ENCODE measurements around the gene TBCCD1. TPM values are rescaled to one million over a fixed set of nuclear protein-coding genes. Genes with fewer than 3 reads are reported as not detected.
A peak's percentile ranks its signal among the peaks of the same experiment; 100 is the strongest.

TBCCD1 gene
- total and polyA plus RNA-seq, 2 experiments from 2014 or later = 5.8 to 16.7 TPM

- H3K9me2 ChIP-seq (ENCODE audit: insufficient read depth) = no peaks in the 10 kb centered on the region
- H3K36me3 Mint-ChIP-seq (ENCODE audit: low read depth) = no peaks in the 10 kb centered on the region
- no peaks in the 10 kb centered on the region for H3K27me3 ChIP-seq (ENCODE audit: insufficient read depth)
- H3K4me3 ChIP-seq = no peak overlapping the region
- no peaks in the 10 kb centered on the region for H3K36me3 ChIP-seq (ENCODE audit: insufficient read depth)
- peaks cover 5% of the 10 kb centered on the region for H3K27me3 Mint-ChIP-seq (ENCODE audit: insufficient read depth, low read depth, poor library complexity)
- DNase-seq (ENCODE audit: low spot score) (no peak), ATAC-seq (no peak)
- no peaks in the 10 kb centered on the region for H3K79me2 ChIP-seq (replicated peaks; ENCODE audit: insufficient read depth)
- H2AFZ ChIP-seq = peak overlapping the region; percentile 32; the same call in 1 of the 2 replicates
- no peak overlapping the region for H3K4me3 Mint-ChIP-seq
- H3K4me1 ChIP-seq (ENCODE audit: insufficient read depth) = peaks cover 10% of the 10 kb centered on the region; the same call in 1 of the 2 replicates
- no peaks in the 10 kb centered on the region for H3F3A ChIP-seq (replicated peaks; ENCODE audit: low read depth)
- peaks cover 7% of the 10 kb centered on the region; the same call in 2 of the 3 replicates for H3K4me1 Mint-ChIP-seq
- H3K9me3 Mint-ChIP-seq = no peaks in the 10 kb centered on the region
- H3K27ac Mint-ChIP-seq = no peak overlapping the region
- no peak overlapping the region for H3K4me2 ChIP-seq
- H3K27ac ChIP-seq (ENCODE audit: low read depth) = no peak overlapping the region
- no peaks in the 10 kb centered on the region for H4K20me1 ChIP-seq (replicated peaks; ENCODE audit: insufficient read depth)
- TF ChIP-seq JUNB (IDR thresholded peaks at IDR 0.05; ENCODE audit: unreplicated experiment) = no peak
- no peak for TF ChIP-seq ZNF114 (CRISPR knock-in tag; IDR thresholded peaks at IDR 0.05)
- TF ChIP-seq ZNF331 (CRISPR knock-in tag; IDR thresholded peaks at IDR 0.05; ENCODE audit: low read depth) = no peak
- no peak for TF ChIP-seq EZH2 (IDR thresholded peaks at IDR 0.05; ENCODE audit: low read depth, unreplicated experiment)
- TF ChIP-seq, protein P1, sequence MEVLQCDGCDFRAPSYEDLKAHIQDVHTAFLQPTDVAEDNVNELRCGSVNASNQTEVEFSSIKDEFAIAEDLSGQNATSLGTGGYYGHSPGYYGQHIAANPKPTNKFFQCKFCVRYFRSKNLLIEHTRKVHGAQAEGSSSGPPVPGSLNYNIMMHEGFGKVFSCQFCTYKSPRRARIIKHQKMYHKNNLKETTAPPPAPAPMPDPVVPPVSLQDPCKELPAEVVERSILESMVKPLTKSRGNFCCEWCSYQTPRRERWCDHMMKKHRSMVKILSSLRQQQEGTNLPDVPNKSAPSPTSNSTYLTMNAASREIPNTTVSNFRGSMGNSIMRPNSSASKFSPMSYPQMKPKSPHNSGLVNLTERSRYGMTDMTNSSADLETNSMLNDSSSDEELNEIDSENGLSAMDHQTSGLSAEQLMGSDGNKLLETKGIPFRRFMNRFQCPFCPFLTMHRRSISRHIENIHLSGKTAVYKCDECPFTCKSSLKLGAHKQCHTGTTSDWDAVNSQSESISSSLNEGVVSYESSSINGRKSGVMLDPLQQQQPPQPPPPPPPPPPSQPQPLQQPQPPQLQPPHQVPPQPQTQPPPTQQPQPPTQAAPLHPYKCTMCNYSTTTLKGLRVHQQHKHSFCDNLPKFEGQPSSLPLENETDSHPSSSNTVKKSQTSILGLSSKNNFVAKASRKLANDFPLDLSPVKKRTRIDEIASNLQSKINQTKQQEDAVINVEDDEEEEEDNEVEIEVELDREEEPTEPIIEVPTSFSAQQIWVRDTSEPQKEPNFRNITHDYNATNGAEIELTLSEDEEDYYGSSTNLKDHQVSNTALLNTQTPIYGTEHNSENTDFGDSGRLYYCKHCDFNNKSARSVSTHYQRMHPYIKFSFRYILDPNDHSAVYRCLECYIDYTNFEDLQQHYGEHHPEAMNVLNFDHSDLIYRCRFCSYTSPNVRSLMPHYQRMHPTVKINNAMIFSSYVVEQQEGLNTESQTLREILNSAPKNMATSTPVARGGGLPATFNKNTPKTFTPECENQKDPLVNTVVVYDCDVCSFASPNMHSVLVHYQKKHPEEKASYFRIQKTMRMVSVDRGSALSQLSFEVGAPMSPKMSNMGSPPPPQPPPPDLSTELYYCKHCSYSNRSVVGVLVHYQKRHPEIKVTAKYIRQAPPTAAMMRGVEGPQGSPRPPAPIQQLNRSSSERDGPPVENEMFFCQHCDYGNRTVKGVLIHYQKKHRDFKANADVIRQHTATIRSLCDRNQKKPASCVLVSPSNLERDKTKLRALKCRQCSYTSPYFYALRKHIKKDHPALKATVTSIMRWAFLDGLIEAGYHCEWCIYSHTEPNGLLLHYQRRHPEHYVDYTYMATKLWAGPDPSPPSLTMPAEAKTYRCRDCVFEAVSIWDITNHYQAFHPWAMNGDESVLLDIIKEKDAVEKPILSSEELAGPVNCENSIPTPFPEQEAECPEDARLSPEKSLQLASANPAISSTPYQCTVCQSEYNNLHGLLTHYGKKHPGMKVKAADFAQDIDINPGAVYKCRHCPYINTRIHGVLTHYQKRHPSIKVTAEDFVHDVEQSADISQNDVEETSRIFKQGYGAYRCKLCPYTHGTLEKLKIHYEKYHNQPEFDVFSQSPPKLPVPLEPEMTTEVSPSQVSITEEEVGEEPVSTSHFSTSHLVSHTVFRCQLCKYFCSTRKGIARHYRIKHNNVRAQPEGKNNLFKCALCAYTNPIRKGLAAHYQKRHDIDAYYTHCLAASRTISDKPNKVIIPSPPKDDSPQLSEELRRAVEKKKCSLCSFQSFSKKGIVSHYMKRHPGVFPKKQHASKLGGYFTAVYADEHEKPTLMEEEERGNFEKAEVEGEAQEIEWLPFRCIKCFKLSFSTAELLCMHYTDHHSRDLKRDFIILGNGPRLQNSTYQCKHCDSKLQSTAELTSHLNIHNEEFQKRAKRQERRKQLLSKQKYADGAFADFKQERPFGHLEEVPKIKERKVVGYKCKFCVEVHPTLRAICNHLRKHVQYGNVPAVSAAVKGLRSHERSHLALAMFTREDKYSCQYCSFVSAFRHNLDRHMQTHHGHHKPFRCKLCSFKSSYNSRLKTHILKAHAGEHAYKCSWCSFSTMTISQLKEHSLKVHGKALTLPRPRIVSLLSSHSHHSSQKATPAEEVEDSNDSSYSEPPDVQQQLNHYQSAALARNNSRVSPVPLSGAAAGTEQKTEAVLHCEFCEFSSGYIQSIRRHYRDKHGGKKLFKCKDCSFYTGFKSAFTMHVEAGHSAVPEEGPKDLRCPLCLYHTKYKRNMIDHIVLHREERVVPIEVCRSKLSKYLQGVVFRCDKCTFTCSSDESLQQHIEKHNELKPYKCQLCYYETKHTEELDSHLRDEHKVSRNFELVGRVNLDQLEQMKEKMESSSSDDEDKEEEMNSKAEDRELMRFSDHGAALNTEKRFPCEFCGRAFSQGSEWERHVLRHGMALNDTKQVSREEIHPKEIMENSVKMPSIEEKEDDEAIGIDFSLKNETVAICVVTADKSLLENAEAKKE (CRISPR knock-in tag; IDR thresholded peaks at IDR 0.05) = no peak
- no peak for TF ChIP-seq POLR2AphosphoS5 (IDR thresholded peaks at IDR 0.05; ENCODE audit: low read depth)
- no peak for TF ChIP-seq NANOG (IDR thresholded peaks at IDR 0.05; ENCODE audit: borderline replicate concordance)
- no peak for TF ChIP-seq CREB1 (CRISPR knock-in tag; IDR thresholded peaks at IDR 0.05; ENCODE audit: low read depth)
- TF ChIP-seq, protein P2, sequence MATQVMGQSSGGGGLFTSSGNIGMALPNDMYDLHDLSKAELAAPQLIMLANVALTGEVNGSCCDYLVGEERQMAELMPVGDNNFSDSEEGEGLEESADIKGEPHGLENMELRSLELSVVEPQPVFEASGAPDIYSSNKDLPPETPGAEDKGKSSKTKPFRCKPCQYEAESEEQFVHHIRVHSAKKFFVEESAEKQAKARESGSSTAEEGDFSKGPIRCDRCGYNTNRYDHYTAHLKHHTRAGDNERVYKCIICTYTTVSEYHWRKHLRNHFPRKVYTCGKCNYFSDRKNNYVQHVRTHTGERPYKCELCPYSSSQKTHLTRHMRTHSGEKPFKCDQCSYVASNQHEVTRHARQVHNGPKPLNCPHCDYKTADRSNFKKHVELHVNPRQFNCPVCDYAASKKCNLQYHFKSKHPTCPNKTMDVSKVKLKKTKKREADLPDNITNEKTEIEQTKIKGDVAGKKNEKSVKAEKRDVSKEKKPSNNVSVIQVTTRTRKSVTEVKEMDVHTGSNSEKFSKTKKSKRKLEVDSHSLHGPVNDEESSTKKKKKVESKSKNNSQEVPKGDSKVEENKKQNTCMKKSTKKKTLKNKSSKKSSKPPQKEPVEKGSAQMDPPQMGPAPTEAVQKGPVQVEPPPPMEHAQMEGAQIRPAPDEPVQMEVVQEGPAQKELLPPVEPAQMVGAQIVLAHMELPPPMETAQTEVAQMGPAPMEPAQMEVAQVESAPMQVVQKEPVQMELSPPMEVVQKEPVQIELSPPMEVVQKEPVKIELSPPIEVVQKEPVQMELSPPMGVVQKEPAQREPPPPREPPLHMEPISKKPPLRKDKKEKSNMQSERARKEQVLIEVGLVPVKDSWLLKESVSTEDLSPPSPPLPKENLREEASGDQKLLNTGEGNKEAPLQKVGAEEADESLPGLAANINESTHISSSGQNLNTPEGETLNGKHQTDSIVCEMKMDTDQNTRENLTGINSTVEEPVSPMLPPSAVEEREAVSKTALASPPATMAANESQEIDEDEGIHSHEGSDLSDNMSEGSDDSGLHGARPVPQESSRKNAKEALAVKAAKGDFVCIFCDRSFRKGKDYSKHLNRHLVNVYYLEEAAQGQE (IDR thresholded peaks at IDR 0.05; ENCODE audit: unreplicated experiment) = no peak
These were observed 44.1 kb downstream of the TBCCD1 start for GRCh38 chr3:186523022-186523421.

Measured in GM23338 (cell line).